HepG2 (cell line): Measurements from ENCODE around the gene PYGL. TPM values are rescaled to one million over a fixed set of nuclear protein-coding genes. Genes with fewer than 3 reads are reported as not detected.

Source experiments
- ARID2 ChIP-seq: sonication (generic); formaldehyde crosslinking; IDR thresholded peaks from 2 replicates; pipeline ENCODE4 v1.8.1; 2022; ENCODE audit warnings: mild to moderate bottlenecking, missing genetic modification reagents, borderline replicate concordance
- ARNT ChIP-seq: fragments of 450-650 bp; IDR thresholded peaks from 2 replicates; pipeline ENCODE4 v1.6.1; 2017
- ASH2L ChIP-seq: fragments of 300-600, 200-600 bp; sonication (generic); IDR thresholded peaks from 2 replicates; pipeline ENCODE4 v1.7.0; 2017; ENCODE audit warnings: low read depth, mild to moderate bottlenecking, moderate library complexity, mixed read lengths, low read length; ENCODE audit not compliant: insufficient read length
- DNMT3B ChIP-seq: conservative IDR thresholded peaks from 2 replicates; pipeline ENCODE4 v1.6.1; 2016; ENCODE audit warnings: missing biosample characterization, control low read depth
- EED ChIP-seq: sonication (generic); formaldehyde crosslinking; IDR thresholded peaks from 2 replicates; pipeline ENCODE4 v1.5.0; 2020; ENCODE audit warnings: mild to moderate bottlenecking, missing genetic modification reagents
- FOXC1 ChIP-seq: sonication (generic); formaldehyde crosslinking; IDR thresholded peaks from 2 replicates; pipeline ENCODE4 v1.8.0; 2022; ENCODE audit warnings: mild to moderate bottlenecking, missing genetic modification reagents, borderline replicate concordance
- FOXO1 ChIP-seq: sonication (generic); formaldehyde crosslinking; IDR thresholded peaks from 2 replicates; pipeline ENCODE4 v1.4.0; 2020; ENCODE audit warnings: missing genetic modification reagents
- IKZF1 ChIP-seq: fragments of 450-650 bp; IDR thresholded peaks from 2 replicates; pipeline ENCODE4 v1.7.1; 2016
- IRX3 ChIP-seq: sonication (generic); formaldehyde crosslinking; IDR thresholded peaks from 2 replicates; pipeline ENCODE4 v1.8.1; 2023; ENCODE audit warnings: mild to moderate bottlenecking, low read depth, missing genetic modification reagents, borderline replicate concordance
- KLF9 ChIP-seq: IDR thresholded peaks from 2 replicates; pipeline ENCODE4 v1.6.1; 2016; ENCODE audit warnings: low read depth
- LCORL ChIP-seq, 2 experiments: fragments of 450-650 bp in 1 of 2; sonication (generic) in 1 of 2; formaldehyde crosslinking in 1 of 2; IDR thresholded peaks; 2 replicates each; pipeline versions ENCODE4 v1.5.0 to v1.6.1; 2017 to 2020; ENCODE audit warnings: antibody characterized with exemption in 1 of 2, missing genetic modification reagents in 1 of 2
- SOX6 ChIP-seq, 2 experiments: fragments of 450-650 bp in 1 of 2; sonication (generic) in 1 of 2; formaldehyde crosslinking in 1 of 2; IDR thresholded peaks; 2 replicates each; pipeline versions ENCODE4 v1.4.0 to v1.6.1; 2017 to 2020; ENCODE audit warnings: antibody characterized with exemption in 1 of 2, mild to moderate bottlenecking in 1 of 2, missing genetic modification reagents in 1 of 2
- SP1 ChIP-seq, 2 experiments: fragments of 450-650 bp in 1 of 2; sonication (generic) in 1 of 2; formaldehyde crosslinking in 1 of 2; IDR thresholded peaks; 2 replicates each; pipeline versions ENCODE4 v1.4.0 to v1.6.1; 2016 to 2020; ENCODE audit warnings: missing genetic modification reagents in 1 of 2
- XRCC5 ChIP-seq: fragments of 200-400 bp; formaldehyde crosslinking; optimal IDR thresholded peaks from 2 replicates; pipeline ENCODE3; 2017; ENCODE audit warnings: mild to moderate bottlenecking, low read length
- ZNF557 ChIP-seq: sonication (generic); formaldehyde crosslinking; IDR thresholded peaks from 2 replicates; pipeline ENCODE4 v1.4.0; 2020; ENCODE audit warnings: missing genetic modification reagents
- ZNF678 ChIP-seq: sonication (generic); formaldehyde crosslinking; IDR thresholded peaks from 2 replicates; pipeline ENCODE4 v1.4.0; 2020; ENCODE audit warnings: mild to moderate bottlenecking, missing genetic modification reagents
- ZNF777 ChIP-seq: sonication (generic); formaldehyde crosslinking; IDR thresholded peaks from 2 replicates; pipeline ENCODE4 v1.4.0; 2020; ENCODE audit warnings: missing genetic modification reagents
- polyA plus RNA-seq, 8 experiments: library from polyadenylated mRNA; depleted of rRNA in 3 of 8; stranded (reverse) in 7 of 8; unstranded in 1 of 8; fragments of >200 nt; fragmentation: Illumina TruSeq in 4 of 8; extraction: Trizol in 4 of 8; gene quantifications; 2 replicates each; pipeline versions ENCODE4 v1.2.1 to v1.2.3, GENCODE V29; 2011 to 2016; ENCODE audit warnings: low read depth in 4 of 8, missing spikeins in 1 of 8, mixed read lengths in 1 of 8; ENCODE audit not compliant: insufficient read depth in 1 of 8
- total RNA-seq, 5 experiments: library from RNA; depleted of rRNA; stranded (reverse); fragments of >200 nt; fragmentation: Illumina TruSeq; extraction: Trizol; gene quantifications; 2 replicates each; pipeline ENCODE4 v1.2.3, GENCODE V29; 2016; ENCODE audit warnings: low read depth in 1 of 5
- TF ChIP-seq, protein P1 (sequence below): sonication (generic); formaldehyde crosslinking; IDR thresholded peaks from 2 replicates; pipeline ENCODE4 v1.8.0; 2022; ENCODE audit warnings: missing genetic modification reagents, mild to moderate bottlenecking, moderate library complexity, borderline replicate concordance
- TF ChIP-seq, protein P2 (sequence below): IDR thresholded peaks from 2 replicates; pipeline ENCODE4 v1.6.1; 2018; ENCODE audit warnings: missing genetic modification reagents, mild to moderate bottlenecking, missing compliant biosample characterization
- TF ChIP-seq, protein P3 (sequence below): sonication (generic); formaldehyde crosslinking; IDR thresholded peaks from 2 replicates; pipeline ENCODE4 v1.4.0; 2020; ENCODE audit warnings: missing genetic modification reagents
- TF ChIP-seq, protein P4 (sequence below): sonication (generic); formaldehyde crosslinking; IDR thresholded peaks from 2 replicates; pipeline ENCODE4 v1.8.1; 2023; ENCODE audit warnings: mild to moderate bottlenecking, moderate library complexity, missing genetic modification reagents

The PYGL gene
- total and polyA plus RNA-seq, 2 of the 13 experiments (the other 11 are each of a cell fraction or from before 2014, with no cell fraction given) = 98.4 to 110 TPM

DNA sequence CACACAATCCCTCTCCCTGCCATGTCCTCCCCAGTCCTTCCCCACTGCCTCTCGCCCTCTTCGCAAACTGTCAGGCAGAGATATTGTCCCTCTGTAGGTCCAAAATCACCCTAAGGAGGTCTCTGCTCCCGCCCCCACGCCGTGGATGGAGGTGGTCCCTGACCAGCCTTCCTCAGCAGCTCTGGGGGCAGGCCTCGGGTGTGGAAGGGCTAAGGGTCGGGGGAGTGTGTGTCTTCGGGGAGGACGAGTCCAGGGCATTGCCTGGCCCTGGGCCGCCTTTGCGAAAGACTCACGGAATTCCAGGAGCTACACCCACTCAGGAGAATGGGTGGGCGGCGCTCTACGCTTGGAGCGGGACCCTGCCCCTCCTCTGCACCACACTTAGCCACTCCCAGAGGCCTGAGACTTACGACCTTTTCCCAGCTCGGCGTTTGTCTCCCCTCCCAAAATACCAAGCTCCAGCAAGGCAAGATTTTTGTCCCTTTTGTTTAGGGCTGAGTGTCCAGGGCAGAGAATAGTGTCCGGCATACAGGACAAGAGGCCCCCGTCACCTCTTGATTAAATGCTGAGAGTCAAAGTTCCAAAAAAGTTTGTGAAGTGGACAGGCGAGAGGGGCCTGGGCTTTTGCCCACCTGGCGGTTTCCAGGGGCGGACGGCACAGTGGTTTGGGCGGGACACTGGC, 881 bp downstream of the PYGL start (continued):
- TF ChIP-seq, protein P1, sequence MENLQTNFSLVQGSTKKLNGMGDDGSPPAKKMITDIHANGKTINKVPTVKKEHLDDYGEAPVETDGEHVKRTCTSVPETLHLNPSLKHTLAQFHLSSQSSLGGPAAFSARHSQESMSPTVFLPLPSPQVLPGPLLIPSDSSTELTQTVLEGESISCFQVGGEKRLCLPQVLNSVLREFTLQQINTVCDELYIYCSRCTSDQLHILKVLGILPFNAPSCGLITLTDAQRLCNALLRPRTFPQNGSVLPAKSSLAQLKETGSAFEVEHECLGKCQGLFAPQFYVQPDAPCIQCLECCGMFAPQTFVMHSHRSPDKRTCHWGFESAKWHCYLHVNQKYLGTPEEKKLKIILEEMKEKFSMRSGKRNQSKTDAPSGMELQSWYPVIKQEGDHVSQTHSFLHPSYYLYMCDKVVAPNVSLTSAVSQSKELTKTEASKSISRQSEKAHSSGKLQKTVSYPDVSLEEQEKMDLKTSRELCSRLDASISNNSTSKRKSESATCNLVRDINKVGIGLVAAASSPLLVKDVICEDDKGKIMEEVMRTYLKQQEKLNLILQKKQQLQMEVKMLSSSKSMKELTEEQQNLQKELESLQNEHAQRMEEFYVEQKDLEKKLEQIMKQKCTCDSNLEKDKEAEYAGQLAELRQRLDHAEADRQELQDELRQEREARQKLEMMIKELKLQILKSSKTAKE (CRISPR knock-in tag) = no peak; the same call in 1 of the 2 replicates
- TF ChIP-seq ARNT (no peak), SP1 (IDR thresholded peaks at IDR 0.05) (no peak), SP1 (CRISPR knock-in tag; IDR thresholded peaks at IDR 0.05) (peak; percentile 19; the same call in 1 of the 2 replicates), LCORL (IDR thresholded peaks at IDR 0.05) (no peak), LCORL (CRISPR knock-in tag; IDR thresholded peaks at IDR 0.05) (0 out of 2 replicates have a peak, but pooled peaks have one; percentile 8), EED (CRISPR knock-in tag) (no peak), ZNF777 (CRISPR knock-in tag) (no peak), ARID2 (CRISPR knock-in tag) (no peak), SOX6 (IDR thresholded peaks at IDR 0.05) (no peak), SOX6 (CRISPR knock-in tag; IDR thresholded peaks at IDR 0.05) (peak; percentile 42), ASH2L (no peak), IRX3 (no peak), KLF9 (CRISPR knock-in tag) (no peak), ZNF557 (CRISPR knock-in tag) (no peak), FOXO1 (no peak), ZNF678 (CRISPR knock-in tag) (no peak), FOXC1 (CRISPR knock-in tag) (no peak; the same call in 1 of the 2 replicates), XRCC5 (no peak), IKZF1 (no peak), DNMT3B (CRISPR knock-in tag) (no peak)
- TF ChIP-seq, protein P2, sequence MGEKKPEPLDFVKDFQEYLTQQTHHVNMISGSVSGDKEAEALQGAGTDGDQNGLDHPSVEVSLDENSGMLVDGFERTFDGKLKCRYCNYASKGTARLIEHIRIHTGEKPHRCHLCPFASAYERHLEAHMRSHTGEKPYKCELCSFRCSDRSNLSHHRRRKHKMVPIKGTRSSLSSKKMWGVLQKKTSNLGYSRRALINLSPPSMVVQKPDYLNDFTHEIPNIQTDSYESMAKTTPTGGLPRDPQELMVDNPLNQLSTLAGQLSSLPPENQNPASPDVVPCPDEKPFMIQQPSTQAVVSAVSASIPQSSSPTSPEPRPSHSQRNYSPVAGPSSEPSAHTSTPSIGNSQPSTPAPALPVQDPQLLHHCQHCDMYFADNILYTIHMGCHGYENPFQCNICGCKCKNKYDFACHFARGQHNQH (CRISPR knock-in tag) = no peak; the same call in 1 of the 2 replicates
- TF ChIP-seq, protein P3, sequence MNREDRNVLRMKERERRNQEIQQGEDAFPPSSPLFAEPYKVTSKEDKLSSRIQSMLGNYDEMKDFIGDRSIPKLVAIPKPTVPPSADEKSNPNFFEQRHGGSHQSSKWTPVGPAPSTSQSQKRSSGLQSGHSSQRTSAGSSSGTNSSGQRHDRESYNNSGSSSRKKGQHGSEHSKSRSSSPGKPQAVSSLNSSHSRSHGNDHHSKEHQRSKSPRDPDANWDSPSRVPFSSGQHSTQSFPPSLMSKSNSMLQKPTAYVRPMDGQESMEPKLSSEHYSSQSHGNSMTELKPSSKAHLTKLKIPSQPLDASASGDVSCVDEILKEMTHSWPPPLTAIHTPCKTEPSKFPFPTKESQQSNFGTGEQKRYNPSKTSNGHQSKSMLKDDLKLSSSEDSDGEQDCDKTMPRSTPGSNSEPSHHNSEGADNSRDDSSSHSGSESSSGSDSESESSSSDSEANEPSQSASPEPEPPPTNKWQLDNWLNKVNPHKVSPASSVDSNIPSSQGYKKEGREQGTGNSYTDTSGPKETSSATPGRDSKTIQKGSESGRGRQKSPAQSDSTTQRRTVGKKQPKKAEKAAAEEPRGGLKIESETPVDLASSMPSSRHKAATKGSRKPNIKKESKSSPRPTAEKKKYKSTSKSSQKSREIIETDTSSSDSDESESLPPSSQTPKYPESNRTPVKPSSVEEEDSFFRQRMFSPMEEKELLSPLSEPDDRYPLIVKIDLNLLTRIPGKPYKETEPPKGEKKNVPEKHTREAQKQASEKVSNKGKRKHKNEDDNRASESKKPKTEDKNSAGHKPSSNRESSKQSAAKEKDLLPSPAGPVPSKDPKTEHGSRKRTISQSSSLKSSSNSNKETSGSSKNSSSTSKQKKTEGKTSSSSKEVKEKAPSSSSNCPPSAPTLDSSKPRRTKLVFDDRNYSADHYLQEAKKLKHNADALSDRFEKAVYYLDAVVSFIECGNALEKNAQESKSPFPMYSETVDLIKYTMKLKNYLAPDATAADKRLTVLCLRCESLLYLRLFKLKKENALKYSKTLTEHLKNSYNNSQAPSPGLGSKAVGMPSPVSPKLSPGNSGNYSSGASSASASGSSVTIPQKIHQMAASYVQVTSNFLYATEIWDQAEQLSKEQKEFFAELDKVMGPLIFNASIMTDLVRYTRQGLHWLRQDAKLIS = no peak
- TF ChIP-seq, protein P4, sequence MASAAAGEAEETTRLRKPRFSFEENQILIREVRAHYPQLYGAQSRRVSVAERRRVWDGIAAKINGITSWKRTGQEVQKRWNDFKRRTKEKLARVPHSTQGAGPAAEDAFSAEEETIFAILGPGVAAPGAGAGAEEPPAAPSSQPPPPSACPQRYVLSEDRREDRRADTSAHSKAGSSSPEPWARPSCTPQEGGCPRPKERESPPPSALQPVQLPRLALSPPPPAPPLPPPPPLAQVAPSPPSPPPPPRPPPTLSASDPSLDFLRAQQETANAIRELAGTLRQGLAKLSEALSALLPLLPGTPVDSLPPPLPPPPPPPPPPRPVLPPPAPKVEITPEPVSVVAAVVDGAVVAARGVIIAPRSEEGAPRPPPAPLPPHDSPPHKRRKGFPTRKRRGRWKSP = 0 out of 2 replicates have a peak, but pooled peaks have one; percentile 24
